ENCODE results near the gene ZFYVE16. TPM values are rescaled to one million over a fixed set of nuclear protein-coding genes. Genes with fewer than 3 reads are reported as not detected.
A peak's percentile ranks its signal among the peaks of the same experiment; 100 is the strongest.

Gene ZFYVE16
- total and polyA plus RNA-seq, 10 of the 15 experiments (the other 5 are each of a cell fraction or from before 2014, with no cell fraction given), result 2.9 to 11.2 (median 7.8) TPM

GRCh38 chr5:80399526-80400239 lies 8.2 kb upstream of the ZFYVE16 start:
- ChIA-PET RAD21 (ENCODE audit: unreplicated experiment) (no interaction called here), SMC1A (ENCODE audit: uncharacterized antibody, unreplicated experiment) (no interaction called here), POLR2A (no interaction called here), CTCF (no interaction called here)
- Histone ChIP-seq H3K79me2 (ENCODE audit: control insufficient read depth, insufficient read depth, low read length) (no peaks in the 10 kb centered on the region), H3K36me3 (ENCODE audit: control insufficient read depth in 2 of 2, insufficient read depth in 2 of 2, low read length in 1 of 2) (no peaks in the 10 kb centered on the region), H3K9me3 (replicated peaks; ENCODE audit: control insufficient read depth, insufficient read depth, low read length) (no peaks in the 10 kb centered on the region), H2AFZ (ENCODE audit: control insufficient read depth, low read depth, low read length) (peak overlapping the region; percentile 76), H4K20me1 (ENCODE audit: control insufficient read depth, insufficient read depth) (no peaks in the 10 kb centered on the region), H3K27me3 (replicated peaks in 1 of 2; ENCODE audit: control insufficient read depth in 2 of 2, insufficient read depth in 2 of 2, low read length in 1 of 2) (no peaks in the 10 kb centered on the region), H3K4me3 (no peak overlapping the region), H3K4me2 (ENCODE audit: control insufficient read depth, insufficient read depth) (no peak overlapping the region), H3K4me1 (ENCODE audit: control insufficient read depth, insufficient read depth, low read length) (no peaks in the 10 kb centered on the region), H3K27ac (ENCODE audit: control insufficient read depth, insufficient read depth) (no peak overlapping the region), H3K9ac (ENCODE audit: control insufficient read depth, insufficient read depth, low read length) (no peak overlapping the region)
- in situ Hi-C loops (cut with MboI), result no loop called here
- BruUV-seq (replicated peaks), result no TSS peak
- DNase-seq (ENCODE audit: low read depth, low spot score), result peak; percentile 43
- FAIRE-seq, result peak; percentile 31
- 4% methylated on average over 1 of the region's 1 CpG for WGBS (ENCODE audit: insufficient coverage, insufficient replicate concordance, low lambda C conversion rate, missing lambda C conversion rate)
- peak; percentile 99 for ATAC-seq
- intact Hi-C loops (cut with micrococcal nuclease; ENCODE audit: unreplicated experiment), result no loop called here
- TF ChIP-seq, protein P1, sequence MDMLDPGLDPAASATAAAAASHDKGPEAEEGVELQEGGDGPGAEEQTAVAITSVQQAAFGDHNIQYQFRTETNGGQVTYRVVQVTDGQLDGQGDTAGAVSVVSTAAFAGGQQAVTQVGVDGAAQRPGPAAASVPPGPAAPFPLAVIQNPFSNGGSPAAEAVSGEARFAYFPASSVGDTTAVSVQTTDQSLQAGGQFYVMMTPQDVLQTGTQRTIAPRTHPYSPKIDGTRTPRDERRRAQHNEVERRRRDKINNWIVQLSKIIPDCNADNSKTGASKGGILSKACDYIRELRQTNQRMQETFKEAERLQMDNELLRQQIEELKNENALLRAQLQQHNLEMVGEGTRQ (IDR thresholded peaks at IDR 0.05; ENCODE audit: borderline replicate concordance, low read depth, low read length), result peak; percentile 75
- peak; percentile 93 for TF ChIP-seq RAD51 (IDR thresholded peaks at IDR 0.05)
- TF ChIP-seq STAT3 (IDR thresholded peaks at IDR 0.05; ENCODE audit: low read depth, low read length), result no peak
- peak; percentile 49; the same call in 1 of the 2 replicates for TF ChIP-seq NFIC (IDR thresholded peaks at IDR 0.05; ENCODE audit: low read depth, low read length)
- TF ChIP-seq CBFB (IDR thresholded peaks at IDR 0.05; ENCODE audit: low read depth), result peak; percentile 37; the same call in 1 of the 2 replicates
- no peak for TF ChIP-seq TCF7 (IDR thresholded peaks at IDR 0.05; ENCODE audit: borderline replicate concordance)
- TF ChIP-seq EP300 (IDR thresholded peaks at IDR 0.05; ENCODE audit: borderline replicate concordance in 1 of 2, control insufficient read depth in 1 of 2, low read depth in 2 of 2, low read length in 2 of 2), result peak; percentile 18 to 78; a peak in 3 of 4 replicates
- TF ChIP-seq, protein P2, sequence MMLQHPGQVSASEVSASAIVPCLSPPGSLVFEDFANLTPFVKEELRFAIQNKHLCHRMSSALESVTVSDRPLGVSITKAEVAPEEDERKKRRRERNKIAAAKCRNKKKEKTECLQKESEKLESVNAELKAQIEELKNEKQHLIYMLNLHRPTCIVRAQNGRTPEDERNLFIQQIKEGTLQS (IDR thresholded peaks at IDR 0.05; ENCODE audit: borderline replicate concordance, extremely low read depth, low read depth, low read length), result peak; percentile 53; the same call in 1 of the 2 replicates
- TF ChIP-seq DPF2 (IDR thresholded peaks at IDR 0.05), result 0 out of 2 replicates have a peak, but pooled peaks have one; percentile 12
- no peak for TF ChIP-seq KDM1A (IDR thresholded peaks at IDR 0.05; ENCODE audit: borderline replicate concordance)
- peak; percentile 33; the same call in 1 of the 2 replicates for TF ChIP-seq JUNB (IDR thresholded peaks at IDR 0.05)
- TF ChIP-seq, protein P3, sequence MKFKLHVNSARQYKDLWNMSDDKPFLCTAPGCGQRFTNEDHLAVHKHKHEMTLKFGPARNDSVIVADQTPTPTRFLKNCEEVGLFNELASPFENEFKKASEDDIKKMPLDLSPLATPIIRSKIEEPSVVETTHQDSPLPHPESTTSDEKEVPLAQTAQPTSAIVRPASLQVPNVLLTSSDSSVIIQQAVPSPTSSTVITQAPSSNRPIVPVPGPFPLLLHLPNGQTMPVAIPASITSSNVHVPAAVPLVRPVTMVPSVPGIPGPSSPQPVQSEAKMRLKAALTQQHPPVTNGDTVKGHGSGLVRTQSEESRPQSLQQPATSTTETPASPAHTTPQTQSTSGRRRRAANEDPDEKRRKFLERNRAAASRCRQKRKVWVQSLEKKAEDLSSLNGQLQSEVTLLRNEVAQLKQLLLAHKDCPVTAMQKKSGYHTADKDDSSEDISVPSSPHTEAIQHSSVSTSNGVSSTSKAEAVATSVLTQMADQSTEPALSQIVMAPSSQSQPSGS (IDR thresholded peaks at IDR 0.05; ENCODE audit: low read length), result peak; percentile 54; the same call in 1 of the 2 replicates
- 0 out of 2 replicates have a peak, but pooled peaks have one; percentile 17 for TF ChIP-seq JUND (IDR thresholded peaks at IDR 0.05; ENCODE audit: low read depth, low read length)
- no peak for TF ChIP-seq TAF1 (IDR thresholded peaks at IDR 0.05; ENCODE audit: borderline replicate concordance, low read depth, low read length)
- TF ChIP-seq SUZ12 (IDR thresholded peaks at IDR 0.05; ENCODE audit: unreplicated experiment), result no peak
- no peak for TF ChIP-seq NKRF (conservative IDR thresholded peaks at IDR 0.05)
- peak; percentile 49 to 63 for TF ChIP-seq IKZF2 (IDR thresholded peaks at IDR 0.05)
- peak; percentile 69 for TF ChIP-seq ATF7 (IDR thresholded peaks at IDR 0.05; ENCODE audit: low read depth)
- no peak for TF ChIP-seq BCL11A (IDR thresholded peaks at IDR 0.05; ENCODE audit: low read depth, low read length)
- TF ChIP-seq MTA2 (IDR thresholded peaks at IDR 0.05; ENCODE audit: low read depth), result 0 out of 2 replicates have a peak, but pooled peaks have one; percentile 41
- TF ChIP-seq CREM (IDR thresholded peaks at IDR 0.05; ENCODE audit: low read depth), result peak; percentile 44; the same call in 1 of the 2 replicates
